Uterus (tissue), 2 donors: ENCODE measurements around the gene CBLB.

Experiments
- POLR2A ChIP-seq, 2 donors: fragments of 450-650 bp; IDR thresholded peaks; one replicate each; pipeline ENCODE4 v1.6.1; 2016; ENCODE audit warnings: antibody characterized with exemption in 2 of 2, mild to moderate bottlenecking in 1 of 2, moderate library complexity in 1 of 2
- TF ChIP-seq, protein P1 (sequence below), 4 experiments: fragments of 200-600 bp in 2 of 4; fragments of 450-650 bp in 2 of 4; sonication (generic) in 2 of 4; IDR thresholded peaks; one replicate each; pipeline ENCODE4 v1.5.1; 2016 to 2019; ENCODE audit warnings: antibody characterized with exemption in 4 of 4, mild to moderate bottlenecking in 2 of 4, moderate library complexity in 1 of 4

DNA sequence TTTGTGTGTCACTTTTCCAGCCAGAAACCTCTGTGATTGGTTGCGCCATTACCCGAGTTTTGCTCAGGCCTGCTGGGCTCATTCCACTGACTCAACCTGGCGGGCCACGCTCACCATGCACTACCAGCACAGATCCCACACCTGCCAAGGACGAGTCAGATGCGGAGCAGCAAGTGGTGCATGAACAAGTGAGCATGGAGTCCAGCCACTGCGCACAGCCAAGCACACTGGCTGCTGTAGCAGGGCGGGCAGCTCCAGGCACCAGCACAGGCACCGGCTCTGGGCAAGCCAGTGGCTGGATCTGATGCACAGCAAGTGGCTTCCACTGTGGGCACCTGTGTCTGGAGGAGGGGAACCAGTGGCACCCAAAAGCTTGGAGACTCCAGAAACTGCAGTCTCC is 110.4 kb downstream of the CBLB start:
- TF ChIP-seq, protein P1, sequence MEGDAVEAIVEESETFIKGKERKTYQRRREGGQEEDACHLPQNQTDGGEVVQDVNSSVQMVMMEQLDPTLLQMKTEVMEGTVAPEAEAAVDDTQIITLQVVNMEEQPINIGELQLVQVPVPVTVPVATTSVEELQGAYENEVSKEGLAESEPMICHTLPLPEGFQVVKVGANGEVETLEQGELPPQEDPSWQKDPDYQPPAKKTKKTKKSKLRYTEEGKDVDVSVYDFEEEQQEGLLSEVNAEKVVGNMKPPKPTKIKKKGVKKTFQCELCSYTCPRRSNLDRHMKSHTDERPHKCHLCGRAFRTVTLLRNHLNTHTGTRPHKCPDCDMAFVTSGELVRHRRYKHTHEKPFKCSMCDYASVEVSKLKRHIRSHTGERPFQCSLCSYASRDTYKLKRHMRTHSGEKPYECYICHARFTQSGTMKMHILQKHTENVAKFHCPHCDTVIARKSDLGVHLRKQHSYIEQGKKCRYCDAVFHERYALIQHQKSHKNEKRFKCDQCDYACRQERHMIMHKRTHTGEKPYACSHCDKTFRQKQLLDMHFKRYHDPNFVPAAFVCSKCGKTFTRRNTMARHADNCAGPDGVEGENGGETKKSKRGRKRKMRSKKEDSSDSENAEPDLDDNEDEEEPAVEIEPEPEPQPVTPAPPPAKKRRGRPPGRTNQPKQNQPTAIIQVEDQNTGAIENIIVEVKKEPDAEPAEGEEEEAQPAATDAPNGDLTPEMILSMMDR (IDR thresholded peaks at IDR 0.05), result no peak
- TF ChIP-seq POLR2A (IDR thresholded peaks at IDR 0.05), result no peak
